ENCODE data around the gene OR8S1.
"Not testable (repeated sequence)": the region's sequence is repeated elsewhere in the genome, so short reads cannot be mapped to it uniquely, and the experiment has no call there.

DNA sequence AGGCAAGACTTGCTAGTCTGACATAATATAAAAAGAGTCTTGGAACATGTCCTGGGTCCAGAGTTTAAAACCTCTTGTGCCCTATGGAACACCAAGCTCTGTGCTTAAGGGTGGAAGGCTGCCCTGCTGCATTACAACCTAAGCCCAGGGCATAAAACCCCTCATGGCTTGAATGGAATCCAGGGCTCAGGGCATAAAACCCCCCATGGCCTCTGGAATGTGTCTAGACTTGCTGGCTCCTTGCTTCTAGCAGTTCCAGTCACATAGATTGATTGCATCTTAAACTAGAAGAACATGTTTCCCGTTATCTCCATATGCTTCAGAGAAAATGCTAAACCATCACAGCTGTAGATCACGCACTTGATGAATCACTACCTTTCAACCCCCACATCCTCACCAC, 18.6 kb upstream of the OR8S1 start:
- not testable (repeated sequence) for TF ChIP-seq POLR2AphosphoS5 (IDR thresholded peaks at IDR 0.05); POLR2A (IDR thresholded peaks at IDR 0.05); EP300 (IDR thresholded peaks at IDR 0.05; ENCODE audit: low read depth)
- TF ChIP-seq, protein P1, sequence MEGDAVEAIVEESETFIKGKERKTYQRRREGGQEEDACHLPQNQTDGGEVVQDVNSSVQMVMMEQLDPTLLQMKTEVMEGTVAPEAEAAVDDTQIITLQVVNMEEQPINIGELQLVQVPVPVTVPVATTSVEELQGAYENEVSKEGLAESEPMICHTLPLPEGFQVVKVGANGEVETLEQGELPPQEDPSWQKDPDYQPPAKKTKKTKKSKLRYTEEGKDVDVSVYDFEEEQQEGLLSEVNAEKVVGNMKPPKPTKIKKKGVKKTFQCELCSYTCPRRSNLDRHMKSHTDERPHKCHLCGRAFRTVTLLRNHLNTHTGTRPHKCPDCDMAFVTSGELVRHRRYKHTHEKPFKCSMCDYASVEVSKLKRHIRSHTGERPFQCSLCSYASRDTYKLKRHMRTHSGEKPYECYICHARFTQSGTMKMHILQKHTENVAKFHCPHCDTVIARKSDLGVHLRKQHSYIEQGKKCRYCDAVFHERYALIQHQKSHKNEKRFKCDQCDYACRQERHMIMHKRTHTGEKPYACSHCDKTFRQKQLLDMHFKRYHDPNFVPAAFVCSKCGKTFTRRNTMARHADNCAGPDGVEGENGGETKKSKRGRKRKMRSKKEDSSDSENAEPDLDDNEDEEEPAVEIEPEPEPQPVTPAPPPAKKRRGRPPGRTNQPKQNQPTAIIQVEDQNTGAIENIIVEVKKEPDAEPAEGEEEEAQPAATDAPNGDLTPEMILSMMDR (IDR thresholded peaks at IDR 0.05): not testable (repeated sequence)

All from transverse colon (tissue), 4 donors.